H9 (cell line): ENCODE measurements around the gene MAJIN. TPM values are rescaled to one million over a fixed set of nuclear protein-coding genes. Genes with fewer than 3 reads are reported as not detected.

Experiments
- DNase-seq: peaks from one replicate; pipeline ENCODE4 v3.0.0-alpha.2; 2017
- H2AFZ ChIP-seq: one replicate; pipeline ENCODE4 v1.6.1; 2013; ENCODE audit warnings: mild to moderate bottlenecking, low read length, control low read depth, moderate library complexity
- H2AK5ac ChIP-seq: 2 replicates; pipeline ENCODE4 v1.6.1; 2013; ENCODE audit warnings: low read length, control low read depth, mixed read lengths; ENCODE audit not compliant: insufficient read length
- H2BK120ac ChIP-seq: one replicate; pipeline ENCODE4 v1.6.1; 2013; ENCODE audit warnings: low read depth, mild to moderate bottlenecking, low read length, control low read depth, inconsistent platforms; ENCODE audit not compliant: poor library complexity, severe bottlenecking
- H2BK12ac ChIP-seq: 2 replicates; pipeline ENCODE4 v1.6.1; 2013; ENCODE audit warnings: low read length, control low read depth, mixed read lengths, low read depth; ENCODE audit not compliant: insufficient read length
- H2BK15ac ChIP-seq: 2 replicates; pipeline ENCODE4 v1.6.1; 2013; ENCODE audit warnings: low read depth, low read length, control low read depth
- H2BK20ac ChIP-seq: one replicate; pipeline ENCODE4 v1.6.1; 2013; ENCODE audit warnings: low read depth, mild to moderate bottlenecking, low read length, control low read depth, inconsistent platforms; ENCODE audit not compliant: poor library complexity, severe bottlenecking
- H2BK5ac ChIP-seq: 2 replicates; pipeline ENCODE4 v1.6.1; 2013; ENCODE audit warnings: low read length, control low read depth, mixed read lengths; ENCODE audit not compliant: insufficient read length
- H3K14ac ChIP-seq: 2 replicates; pipeline ENCODE4 v1.6.1; 2013; ENCODE audit warnings: low read length, control low read depth; ENCODE audit not compliant: insufficient read depth
- H3K18ac ChIP-seq: 2 replicates; pipeline ENCODE4 v1.6.1; 2013; ENCODE audit warnings: low read depth, mild to moderate bottlenecking, mixed read lengths, low read length, control low read depth; ENCODE audit not compliant: insufficient read length
- H3K23ac ChIP-seq: 2 replicates; pipeline ENCODE4 v1.6.1; 2013; ENCODE audit warnings: low read length, control low read depth, mixed read lengths, low read depth; ENCODE audit not compliant: insufficient read length
- H3K23me2 ChIP-seq: 2 replicates; pipeline ENCODE4 v1.6.1; 2013; ENCODE audit warnings: low read depth, mild to moderate bottlenecking, mixed read lengths, low read length, control low read depth; ENCODE audit not compliant: insufficient read length, poor library complexity, severe bottlenecking
- H3K27ac ChIP-seq: 2 replicates; pipeline ENCODE4 v1.5.1; 2013; ENCODE audit warnings: low read length, control low read depth, mixed read lengths, low read depth; ENCODE audit not compliant: insufficient read length
- H3K27me3 ChIP-seq: 2 replicates; pipeline ENCODE4 v1.6.1; 2013; ENCODE audit warnings: low read length, control low read depth, inconsistent platforms; ENCODE audit not compliant: insufficient read depth
- H3K4ac ChIP-seq: 2 replicates; pipeline ENCODE4 v1.6.1; 2013; ENCODE audit warnings: low read depth, mild to moderate bottlenecking, control low read depth, inconsistent platforms, low read length, moderate library complexity
- H3K4me1 ChIP-seq: 2 replicates; pipeline ENCODE4 v1.6.1; 2013; ENCODE audit warnings: low read length, control low read depth, inconsistent platforms; ENCODE audit not compliant: insufficient read depth
- H3K4me2 ChIP-seq: 2 replicates; pipeline ENCODE4 v1.6.1; 2013; ENCODE audit warnings: low read length, control low read depth, mixed read lengths; ENCODE audit not compliant: insufficient read length, insufficient read depth
- H3K56ac ChIP-seq: 2 replicates; pipeline ENCODE4 v1.6.1; 2013; ENCODE audit warnings: low read depth, mild to moderate bottlenecking, mixed read lengths, low read length, control low read depth; ENCODE audit not compliant: insufficient read length
- H3K79me1 ChIP-seq: 2 replicates; pipeline ENCODE4 v1.6.1; 2013; ENCODE audit warnings: low read depth, mild to moderate bottlenecking, moderate library complexity, low read length, control low read depth, inconsistent platforms; ENCODE audit not compliant: insufficient read depth, poor library complexity, severe bottlenecking
- H3K79me2 ChIP-seq: 2 replicates; pipeline ENCODE4 v1.6.1; 2013; ENCODE audit warnings: low read length, control low read depth, inconsistent platforms; ENCODE audit not compliant: insufficient read depth
- H3K9ac ChIP-seq: 2 replicates; pipeline ENCODE4 v1.6.1; 2013; ENCODE audit warnings: low read length, control low read depth, mixed read lengths; ENCODE audit not compliant: insufficient read length; ENCODE audit errors: extremely low read depth
- H3K9me3 ChIP-seq: one replicate; pipeline ENCODE4 v1.6.1; 2013; ENCODE audit warnings: low read depth, low read length, inconsistent platforms; ENCODE audit not compliant: control insufficient read depth
- H3T11ph ChIP-seq: one replicate; pipeline ENCODE4 v1.6.1; 2013; ENCODE audit warnings: mild to moderate bottlenecking, low read length, control low read depth, inconsistent platforms
- H4K20me1 ChIP-seq: one replicate; pipeline ENCODE4 v1.6.1; 2013; ENCODE audit not compliant: control insufficient read depth, insufficient read length, insufficient read depth
- H4K5ac ChIP-seq: 2 replicates; pipeline ENCODE4 v1.6.1; 2013; ENCODE audit warnings: low read depth, mild to moderate bottlenecking, mixed read lengths, low read length, control low read depth; ENCODE audit not compliant: insufficient read length
- H4K8ac ChIP-seq: replicated peaks from 2 replicates; pipeline ENCODE4 v1.6.1; 2013; ENCODE audit warnings: low read length, control low read depth, mixed read lengths, low read depth; ENCODE audit not compliant: insufficient read length
- H4K91ac ChIP-seq: 2 replicates; pipeline ENCODE4 v1.6.1; 2013; ENCODE audit warnings: low read depth, mild to moderate bottlenecking, moderate library complexity, mixed read lengths, low read length, control low read depth; ENCODE audit not compliant: insufficient read length
- H3K27ac Mint-ChIP-seq, 3 experiments: 2 replicates in 2 of 3; 3 replicates in 1 of 3; pipeline ENCODE4 v1.8.0; 2020 to 2021; ENCODE audit warnings: mixed read lengths in 3 of 3, mild to moderate bottlenecking in 1 of 3, moderate library complexity in 1 of 3
- H3K27me3 Mint-ChIP-seq: 2 replicates; pipeline ENCODE4 v1.8.0; 2021; ENCODE audit warnings: low read depth, mild to moderate bottlenecking, moderate library complexity, mixed read lengths
- H3K36me3 Mint-ChIP-seq, 3 experiments: 2 replicates in 2 of 3; 3 replicates in 1 of 3; pipeline ENCODE4 v1.8.0; 2020 to 2021; ENCODE audit warnings: low read depth in 3 of 3, mixed read lengths in 3 of 3; ENCODE audit not compliant: insufficient read depth in 1 of 3
- H3K4me1 Mint-ChIP-seq, 2 experiments: 2 replicates each; pipeline ENCODE4 v1.8.0; 2020; ENCODE audit warnings: mixed read lengths in 2 of 2
- H3K4me3 Mint-ChIP-seq, 2 experiments: 2 replicates in 1 of 2; 3 replicates in 1 of 2; pipeline ENCODE4 v1.8.0; 2020 to 2021; ENCODE audit warnings: mild to moderate bottlenecking in 2 of 2, mixed read lengths in 2 of 2, moderate library complexity in 1 of 2
- H3K9me3 Mint-ChIP-seq, 2 experiments: 2 replicates in 1 of 2; 3 replicates in 1 of 2; pipeline ENCODE4 v1.8.0; 2020; ENCODE audit warnings: mild to moderate bottlenecking in 2 of 2, mixed read lengths in 2 of 2, moderate library complexity in 1 of 2
- CTCF ChIP-seq: fragments of 200-600 bp; sonication (generic); conservative IDR thresholded peaks from 3 replicates; pipeline ENCODE4 v1.8.0; 2021; ENCODE audit warnings: antibody characterized with exemption, mild to moderate bottlenecking
- WGBS: extraction: QIAGEN DNeasy Blood & Tissue Kit; methylation state at CpG from one replicate; pipeline ENCODE4 v1.1.7; 2013; ENCODE audit warnings: missing lambda C conversion rate, low lambda C conversion rate, mixed read lengths; ENCODE audit not compliant: insufficient read length; ENCODE audit errors: extremely low coverage; 5-methylcytosine and 5-hydroxymethylcytosine counted together
- total RNA-seq: library from RNA; stranded (reverse); gene quantifications from 2 replicates; pipeline ENCODE4 v1.2.1, GENCODE V29; 2021

Gene MAJIN
- total RNA-seq, 1 experiment from 2014 or later, result not detected

GRCh38 chr11:64976651-64977050, 4.7 kb upstream of the MAJIN start:
- no CpG with 5 or more reads among the region's 2 CpGs for WGBS
- no peak overlapping the region for H4K91ac ChIP-seq
- H2AK5ac ChIP-seq, result no peak overlapping the region
- H3K9ac ChIP-seq, result no peak overlapping the region
- no peak overlapping the region for H3K14ac ChIP-seq
- H3K27me3 ChIP-seq, result no peaks in the 10 kb centered on the region
- no peak overlapping the region for H2BK5ac ChIP-seq
- H2BK120ac ChIP-seq, result no peak overlapping the region
- H2BK15ac ChIP-seq, result no peak overlapping the region
- H2BK12ac ChIP-seq, result no peak overlapping the region
- H4K20me1 ChIP-seq, result no peaks in the 10 kb centered on the region
- H4K8ac ChIP-seq, result no peak overlapping the region
- no peaks in the 10 kb centered on the region for H3K79me1 ChIP-seq
- no peak overlapping the region for H2BK20ac ChIP-seq
- H3K27ac Mint-ChIP-seq, result no peak overlapping the region; a peak in 1 of 7 replicates
- TF ChIP-seq CTCF, result no peak
- H3K23ac ChIP-seq, result no peak overlapping the region
- H3K36me3 Mint-ChIP-seq, result no peaks in the 10 kb centered on the region
- H3K9me3 ChIP-seq, result no peaks in the 10 kb centered on the region
- H3K4me2 ChIP-seq, result no peak overlapping the region
- no peak overlapping the region for H3K4ac ChIP-seq
- H2AFZ ChIP-seq, result no peak overlapping the region
- no peaks in the 10 kb centered on the region for H3K79me2 ChIP-seq
- H3K9me3 Mint-ChIP-seq, result no peaks in the 10 kb centered on the region
- no peak overlapping the region for H3T11ph ChIP-seq
- H3K56ac ChIP-seq, result no peak overlapping the region
- no peak overlapping the region for H3K4me3 Mint-ChIP-seq
- H3K4me1 ChIP-seq, result no peaks in the 10 kb centered on the region
- no peak overlapping the region for H3K27ac ChIP-seq
- peaks cover 8% of the 10 kb centered on the region for H3K27me3 Mint-ChIP-seq
- no peaks in the 10 kb centered on the region for H3K23me2 ChIP-seq
- no peak overlapping the region for H4K5ac ChIP-seq
- H3K18ac ChIP-seq, result no peak overlapping the region
- DNase-seq, result no peak
- peaks cover 0 to 5% of the 10 kb centered on the region in 2 experiments; a peak in 1 of 4 replicates for H3K4me1 Mint-ChIP-seq
